ENCODE measurements around the gene THRA. TPM values are rescaled to one million over a fixed set of nuclear protein-coding genes. Genes with fewer than 3 reads are reported as not detected.

The THRA gene
- total and polyA plus RNA-seq, 9 of the 15 experiments (the other 6 are each of a cell fraction or from before 2014, with no cell fraction given): 0.34 to 23.4 (median 12.7) TPM

- CTCF ChIA-PET (ENCODE audit: low intra/inter-chr PET ratio): no interaction called here
- H3K79me2 ChIP-seq (ENCODE audit: control insufficient read depth, insufficient read depth, low read length): no peaks in the 10 kb centered on the region
- FAIRE-seq: no peak
Observed at GRCh38 chr17:40022497-40022896, 40.3 kb upstream of the THRA start.

DNA sequence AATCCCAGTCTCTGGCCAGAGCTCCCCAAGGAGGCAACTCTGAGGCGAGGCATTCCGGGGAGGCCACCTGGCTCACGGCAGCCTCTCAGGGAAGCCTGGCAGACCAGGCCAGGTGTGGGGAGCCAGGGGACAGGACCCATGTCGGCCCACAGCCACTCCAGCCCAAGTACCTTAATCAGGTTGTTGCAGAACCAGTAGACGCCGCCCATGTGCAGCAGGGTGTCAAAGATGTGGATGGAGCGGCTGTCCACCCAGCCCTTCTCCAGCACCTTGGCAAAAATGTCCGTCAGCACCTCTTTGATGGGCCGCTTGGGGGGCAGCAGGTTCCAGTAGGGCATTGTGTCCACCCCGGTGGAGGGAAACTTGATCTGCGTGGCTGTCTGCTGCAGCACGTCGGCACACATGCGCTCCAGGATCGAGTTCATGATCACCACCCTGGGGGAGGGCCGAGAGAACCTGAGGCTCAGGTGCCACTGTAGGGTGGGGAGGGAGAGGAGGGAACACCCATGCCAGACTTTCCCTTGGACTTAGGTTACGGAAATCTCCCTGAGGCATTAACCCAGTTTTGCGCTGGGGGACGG is 39.7 kb upstream of the THRA start:
- BruUV-seq (replicated peaks): no TSS peak
- H3K4me3 ChIP-seq: no peak overlapping the region
- 0 out of 2 replicates have a peak, but pooled peaks cover 4% of the 10 kb centered on the region for H4K20me1 ChIP-seq (replicated peaks; ENCODE audit: control insufficient read depth, insufficient read depth, low read length)
- in situ Hi-C loops (cut with MboI): loop anchor here (25.0 kb wide), 1 partner anchor 264 kb away; the partner anchor contains the start of gene CDC6
- CTCF ChIA-PET (ENCODE audit: low intra/inter-chr PET ratio): no interaction called here
- DNase-seq (ENCODE audit: extremely low read depth in 1 of 4, low spot score in 3 of 4): peak in 1 of 4 experiments; percentile 8
- no peaks in the 10 kb centered on the region for H3K79me2 ChIP-seq (ENCODE audit: control insufficient read depth, insufficient read depth, low read length)
- H3K36me3 ChIP-seq (ENCODE audit: control insufficient read depth, insufficient read depth, low read length): peaks cover 91% of the 10 kb centered on the region
- peaks cover 2 to 33% of the 10 kb centered on the region in 2 experiments; a peak in 4 of 5 replicates for H3K4me1 ChIP-seq (replicated peaks in 1 of 2; ENCODE audit: control insufficient read depth in 2 of 2, insufficient read depth in 2 of 2, low read length in 2 of 2)
- no peak for FAIRE-seq
- POLR2A ChIA-PET: interaction anchor here (0.7 kb wide), 1 partner anchor 14 kb away, joined by 3 read pairs; no protein-coding TSS in a partner anchor
- H3K9ac ChIP-seq (ENCODE audit: insufficient read depth in 1 of 2, low read depth in 2 of 2, low read length in 2 of 2): no peak overlapping the region; a peak in 1 of 4 replicates
- H3K4me2 ChIP-seq (ENCODE audit: insufficient read depth, low read length): no peak overlapping the region
- ATAC-seq: no peak
- no peaks in the 10 kb centered on the region for H3K9me3 ChIP-seq (replicated peaks; ENCODE audit: control insufficient read depth, insufficient read depth, low read depth, low read length)
- H3K9me1 ChIP-seq (ENCODE audit: control insufficient read depth, insufficient read depth, low read length): no peaks in the 10 kb centered on the region
- no peak overlapping the region for H2AFZ ChIP-seq (ENCODE audit: low read depth, low read length)
- 93% methylated on average over 19 of the region's 19 CpGs for WGBS (ENCODE audit: insufficient coverage, low coverage, missing lambda C conversion rate)
- H3K27me3 ChIP-seq (ENCODE audit: control insufficient read depth in 2 of 2, insufficient read depth in 2 of 2, low read length in 2 of 2): no peaks in the 10 kb centered on the region
- intact Hi-C loops (cut with micrococcal nuclease): no loop called here
- no peak overlapping the region for H3K27ac ChIP-seq (ENCODE audit: extremely low read depth, low read depth, low read length)
- TF ChIP-seq PRPF4 (IDR thresholded peaks at IDR 0.05; ENCODE audit: insufficient read depth, low read depth, low read length, poor library complexity, severe bottlenecking) (no peak), HDAC8 (tag; IDR thresholded peaks at IDR 0.05) (no peak), SMARCE1 (IDR thresholded peaks at IDR 0.05) (no peak), POLR2B (IDR thresholded peaks at IDR 0.05; ENCODE audit: low read depth, partially characterized antibody) (no peak), RAD21 (CRISPR knock-in tag; conservative IDR thresholded peaks at IDR 0.05 in 1 of 2, IDR thresholded peaks at IDR 0.05 in 1 of 2) (no peak), CREB5 (CRISPR knock-in tag; IDR thresholded peaks at IDR 0.05) (no peak)
- TF ChIP-seq, protein P1, sequence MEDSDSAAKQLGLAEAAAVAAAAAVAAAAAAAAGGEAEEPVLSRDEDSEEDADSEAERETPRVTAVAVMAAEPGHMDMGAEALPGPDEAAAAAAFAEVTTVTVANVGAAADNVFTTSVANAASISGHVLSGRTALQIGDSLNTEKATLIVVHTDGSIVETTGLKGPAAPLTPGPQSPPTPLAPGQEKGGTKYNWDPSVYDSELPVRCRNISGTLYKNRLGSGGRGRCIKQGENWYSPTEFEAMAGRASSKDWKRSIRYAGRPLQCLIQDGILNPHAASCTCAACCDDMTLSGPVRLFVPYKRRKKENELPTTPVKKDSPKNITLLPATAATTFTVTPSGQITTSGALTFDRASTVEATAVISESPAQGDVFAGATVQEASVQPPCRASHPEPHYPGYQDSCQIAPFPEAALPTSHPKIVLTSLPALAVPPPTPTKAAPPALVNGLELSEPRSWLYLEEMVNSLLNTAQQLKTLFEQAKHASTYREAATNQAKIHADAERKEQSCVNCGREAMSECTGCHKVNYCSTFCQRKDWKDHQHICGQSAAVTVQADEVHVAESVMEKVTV (CRISPR knock-in tag; IDR thresholded peaks at IDR 0.05): no peak

More at GRCh38 chr17:40022497-40022896, 40.3 kb upstream of the THRA start:
- 0 out of 2 replicates have a peak, but pooled peaks cover 4% of the 10 kb centered on the region for H4K20me1 ChIP-seq (replicated peaks; ENCODE audit: control insufficient read depth, insufficient read depth, low read length)
- in situ Hi-C loops (cut with MboI) (loop anchor here (25.0 kb wide), 1 partner anchor 265 kb away; the partner anchor contains the start of gene CDC6), intact Hi-C loops (cut with micrococcal nuclease) (no loop called here)
- H3K9me1 ChIP-seq (ENCODE audit: control insufficient read depth, insufficient read depth, low read length): no peaks in the 10 kb centered on the region
- no peak overlapping the region for H3K27ac ChIP-seq (ENCODE audit: extremely low read depth, low read depth, low read length)
- no peaks in the 10 kb centered on the region for H3K9me3 ChIP-seq (replicated peaks; ENCODE audit: control insufficient read depth, insufficient read depth, low read depth, low read length)
- ATAC-seq (no peak), DNase-seq (ENCODE audit: extremely low read depth in 1 of 4, low spot score in 3 of 4) (no peak)
- no peaks in the 10 kb centered on the region for H3K27me3 ChIP-seq (ENCODE audit: control insufficient read depth in 2 of 2, insufficient read depth in 2 of 2, low read length in 2 of 2)
- BruUV-seq (replicated peaks): no TSS peak
- POLR2A ChIA-PET: interaction anchor here (0.6 to 0.7 kb wide), 4 partner anchors 13 to 1672 kb away, joined by 3 read pairs; no protein-coding TSS in a partner anchor
- WGBS (ENCODE audit: insufficient coverage, low coverage, missing lambda C conversion rate): 98% methylated on average over 6 of the region's 9 CpGs
- H3K4me2 ChIP-seq (ENCODE audit: insufficient read depth, low read length): no peak overlapping the region
- peaks cover 87% of the 10 kb centered on the region for H3K36me3 ChIP-seq (ENCODE audit: control insufficient read depth, insufficient read depth, low read length)
- H3K4me1 ChIP-seq (replicated peaks in 1 of 2; ENCODE audit: control insufficient read depth in 2 of 2, insufficient read depth in 2 of 2, low read length in 2 of 2): peaks cover 2 to 39% of the 10 kb centered on the region in 2 experiments; a peak in 4 of 5 replicates
- H3K4me3 ChIP-seq: no peak overlapping the region
- no peak overlapping the region; a peak in 1 of 4 replicates for H3K9ac ChIP-seq (ENCODE audit: insufficient read depth in 1 of 2, low read depth in 2 of 2, low read length in 2 of 2)
- no peak for TF ChIP-seq POLR2H (tag; IDR thresholded peaks at IDR 0.05; ENCODE audit: low read depth)
- no peak overlapping the region for H2AFZ ChIP-seq (ENCODE audit: low read depth, low read length)

Measured in K562 (cell line).